MG63 (cell line): ENCODE measurements around the gene KRTAP10-8. TPM values are rescaled to one million over a fixed set of nuclear protein-coding genes. Genes with fewer than 3 reads are reported as not detected.
"Not testable (repeated sequence)": the region's sequence is repeated elsewhere in the genome, so short reads cannot be mapped to it uniquely, and the experiment has no call there.

Source experiments
- DNase-seq: peaks from one replicate; pipeline ENCODE4 v3.0.0-alpha.2; 2020
- H3K27me3 ChIP-seq: fragments of 250-450 bp; sonication (Bioruptor Pico); 2 replicates; pipeline ENCODE4 v1.5.1; 2020; ENCODE audit warnings: mild to moderate bottlenecking, moderate library complexity
- H3K36me3 ChIP-seq: fragments of 250-450 bp; sonication (Bioruptor Pico); 2 replicates; pipeline ENCODE4 v1.5.1; 2020; ENCODE audit warnings: mild to moderate bottlenecking, moderate library complexity
- H3K4me3 ChIP-seq: fragments of 250-450 bp; sonication (Bioruptor Pico); 2 replicates; pipeline ENCODE4 v1.5.1; 2020; ENCODE audit warnings: mild to moderate bottlenecking, moderate library complexity
- H3K9me3 ChIP-seq: fragments of 250-450 bp; sonication (Bioruptor Pico); 2 replicates; pipeline ENCODE4 v1.5.1; 2020; ENCODE audit warnings: mild to moderate bottlenecking, moderate library complexity
- total RNA-seq: library from RNA; depleted of rRNA; stranded (reverse); fragments of >200 nt; shearing (Covaris generic); gene quantifications from 2 replicates; pipeline ENCODE4 v1.2.3, GENCODE V29; 2014; ENCODE audit warnings: low replicate concordance

The KRTAP10-8 gene
- total RNA-seq, 1 experiment from 2014 or later, result not detected

DNA sequence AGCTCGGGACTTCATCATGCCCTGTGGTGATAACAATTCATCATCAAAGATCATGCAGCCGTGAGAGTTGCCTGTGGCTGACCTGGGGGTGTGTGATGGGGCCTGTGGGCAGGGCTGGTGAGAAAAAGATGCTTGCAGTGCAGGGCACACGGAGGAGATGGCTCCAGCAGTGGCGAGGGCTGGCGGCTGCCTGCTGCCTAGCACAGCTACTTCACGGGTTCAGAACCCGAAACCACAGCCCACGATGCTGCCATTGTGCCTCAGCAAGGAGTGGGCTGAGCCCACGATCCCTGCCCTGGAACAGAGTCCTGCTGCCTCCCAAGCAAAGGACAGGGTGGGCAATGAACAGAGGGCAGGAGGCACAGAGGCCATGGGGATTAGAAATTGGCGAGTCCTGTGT lies 14.4 kb downstream of the KRTAP10-8 start:
- Histone ChIP-seq H3K4me3 (no peak overlapping the region), H3K27me3 (no peaks in the 10 kb centered on the region)

DNA sequence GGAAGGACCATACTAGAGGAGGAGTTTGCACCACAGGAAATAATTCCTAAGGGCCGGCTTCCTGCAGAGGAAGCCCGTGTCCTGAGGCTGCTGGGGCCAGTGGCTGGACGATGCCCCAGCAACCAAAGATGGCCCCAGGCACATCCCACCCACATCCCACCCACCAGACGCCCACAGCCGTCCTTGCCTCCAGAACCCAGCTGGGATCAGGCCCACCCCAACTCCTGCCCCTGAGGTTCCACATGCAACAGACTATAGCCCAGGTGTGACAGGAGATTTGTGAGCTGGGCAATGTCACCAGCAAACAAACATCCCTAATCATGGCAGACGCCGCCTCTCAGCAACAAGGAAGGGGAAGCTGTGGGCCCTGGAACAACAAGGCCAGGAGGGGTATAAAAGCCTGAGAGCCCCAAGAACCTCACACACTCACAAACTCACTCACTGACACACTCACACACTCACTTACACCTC lies 14.8 kb downstream of the KRTAP10-8 start, which contains the start of gene KRTAP10-9:
Gene KRTAP10-9, plus strand, starts transcription at position 421 of the 471 bp plus-strand sequence. CDS start 79 bp downstream, outside the sequence.
- Histone ChIP-seq H3K4me3 (no peak within 1 kb of the TSS), H3K36me3 (no peaks in the 10 kb centered on the region), H3K9me3 (peaks cover 33% of the 10 kb centered on the region), H3K27me3 (no peaks in the 10 kb centered on the region)
- DNase-seq, result no peak

More for the DNA sequence above, 14.4 kb downstream of the KRTAP10-8 start:
- peaks cover 29% of the 10 kb centered on the region for H3K9me3 ChIP-seq
- no peak for DNase-seq
- H3K36me3 ChIP-seq, result no peaks in the 10 kb centered on the region

DNA sequence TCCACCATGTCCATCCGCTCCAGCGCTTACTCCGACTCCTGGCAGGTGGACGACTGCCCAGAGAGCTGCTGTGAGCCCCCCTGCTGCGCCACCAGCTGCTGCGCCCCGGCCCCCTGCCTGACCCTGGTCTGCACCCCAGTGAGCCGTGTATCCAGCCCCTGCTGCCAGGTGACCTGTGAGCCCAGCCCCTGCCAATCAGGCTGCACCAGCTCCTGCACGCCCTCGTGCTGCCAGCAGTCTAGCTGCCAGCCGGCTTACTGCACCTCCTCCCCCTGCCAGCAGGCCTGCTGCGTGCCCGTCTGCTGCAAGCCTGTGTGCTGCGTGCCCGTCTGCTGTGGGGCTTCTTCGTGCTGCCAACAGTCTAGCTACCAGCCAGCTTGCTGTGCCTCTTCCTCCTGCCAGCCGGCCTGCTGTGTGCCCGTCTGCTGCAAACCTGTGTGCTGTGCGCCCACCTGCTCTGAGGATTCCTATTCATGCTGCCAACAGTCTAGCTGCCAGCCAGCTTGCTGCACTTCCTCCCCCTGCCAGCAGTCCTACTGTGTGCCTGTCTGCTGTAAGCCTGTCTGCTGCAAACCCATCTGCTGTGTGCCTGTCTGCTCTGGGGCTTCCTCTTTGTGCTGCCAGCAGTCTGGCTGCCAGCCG lies 15.4 kb downstream of the KRTAP10-8 start:
- H3K27me3 ChIP-seq, DNase-seq, H3K36me3 ChIP-seq, H3K4me3 ChIP-seq: not testable (repeated sequence)
- peaks cover 39% of the 10 kb centered on the region for H3K9me3 ChIP-seq

- not testable (repeated sequence) for H3K4me3 ChIP-seq, DNase-seq, H3K27me3 ChIP-seq, H3K36me3 ChIP-seq
- peaks cover 36% of the 10 kb centered on the region for H3K9me3 ChIP-seq
These were observed 16.0 kb downstream of the KRTAP10-8 start for GRCh38 chr21:44627831-44628233.

GRCh38 chr21:44628707-44629391 lies 17.0 kb downstream of the KRTAP10-8 start:
- no peak for DNase-seq
- peaks cover 28% of the 10 kb centered on the region for H3K9me3 ChIP-seq
- no peaks in the 10 kb centered on the region for H3K27me3 ChIP-seq
- no peaks in the 10 kb centered on the region for H3K36me3 ChIP-seq
- no peak overlapping the region for H3K4me3 ChIP-seq

DNA sequence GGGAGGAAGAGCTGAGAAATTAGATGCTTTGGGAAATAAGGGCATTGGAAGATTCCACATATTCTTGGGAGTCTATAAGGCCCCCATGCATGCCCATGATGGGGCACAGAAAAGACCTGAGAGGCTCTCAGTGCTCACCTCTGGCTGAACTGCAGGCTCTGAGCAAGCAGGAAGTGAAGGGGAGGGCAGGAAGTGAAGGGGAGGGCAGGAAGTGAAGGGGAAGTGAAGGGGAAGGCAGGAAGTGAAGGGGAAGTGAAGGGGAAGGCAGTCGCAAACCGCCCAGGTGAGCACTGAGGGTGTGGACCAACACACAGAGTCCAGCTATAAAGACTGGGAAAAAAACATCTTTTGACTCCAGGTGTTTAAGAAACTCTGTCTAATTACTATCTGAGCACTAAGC lies 18.6 kb downstream of the KRTAP10-8 start:
- Histone ChIP-seq H3K36me3 (no peaks in the 10 kb centered on the region), H3K27me3 (no peaks in the 10 kb centered on the region; the same call in none of the 2 replicates), H3K4me3 (no peak overlapping the region), H3K9me3 (peaks cover 18% of the 10 kb centered on the region)
- DNase-seq, result no peak

DNA sequence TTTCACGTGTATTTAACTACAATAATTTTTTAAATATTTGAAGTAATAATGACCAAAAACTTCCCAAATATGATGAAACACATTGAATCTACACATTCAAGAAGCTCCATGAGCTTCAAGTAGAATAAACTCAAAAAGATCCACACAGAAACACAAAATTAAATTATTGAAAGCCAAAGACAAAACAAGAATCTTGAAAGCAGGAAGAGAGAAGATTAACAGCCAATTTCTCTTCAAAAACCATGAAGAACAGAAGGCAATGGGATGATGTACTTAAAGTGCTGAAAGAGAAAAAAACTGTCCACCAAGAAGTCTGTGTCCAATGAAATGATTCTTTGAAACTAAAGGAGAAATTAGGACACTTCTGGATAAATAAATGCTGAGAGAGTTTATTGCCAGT lies 20.2 kb downstream of the KRTAP10-8 start:
- DNase-seq, result no peak
- Histone ChIP-seq H3K27me3 (no peaks in the 10 kb centered on the region; the same call in none of the 2 replicates), H3K9me3 (peaks cover 18% of the 10 kb centered on the region), H3K4me3 (no peak overlapping the region), H3K36me3 (no peaks in the 10 kb centered on the region)

- Histone ChIP-seq H3K9me3 (peaks cover 13% of the 10 kb centered on the region), H3K4me3 (no peak overlapping the region), H3K36me3 (no peaks in the 10 kb centered on the region), H3K27me3 (no peaks in the 10 kb centered on the region; the same call in none of the 2 replicates)
- no peak for DNase-seq
These were observed 24.5 kb downstream of the KRTAP10-8 start for GRCh38 chr21:44636209-44637017.

GRCh38 chr21:44637018-44637850 lies 25.4 kb downstream of the KRTAP10-8 start, which contains the start of gene KRTAP10-10:
Gene KRTAP10-10 (plus strand): TSS chr21:44637356. CDS start chr21:44637418, 62 bp downstream.
- no peak within 1 kb of the TSS for H3K4me3 ChIP-seq
- H3K36me3 ChIP-seq, result no peaks in the 10 kb centered on the region
- H3K27me3 ChIP-seq, result no peaks in the 10 kb centered on the region; the same call in none of the 2 replicates
- peaks cover 4% of the 10 kb centered on the region; the same call in 1 of the 2 replicates for H3K9me3 ChIP-seq
- DNase-seq, result no peak

DNA sequence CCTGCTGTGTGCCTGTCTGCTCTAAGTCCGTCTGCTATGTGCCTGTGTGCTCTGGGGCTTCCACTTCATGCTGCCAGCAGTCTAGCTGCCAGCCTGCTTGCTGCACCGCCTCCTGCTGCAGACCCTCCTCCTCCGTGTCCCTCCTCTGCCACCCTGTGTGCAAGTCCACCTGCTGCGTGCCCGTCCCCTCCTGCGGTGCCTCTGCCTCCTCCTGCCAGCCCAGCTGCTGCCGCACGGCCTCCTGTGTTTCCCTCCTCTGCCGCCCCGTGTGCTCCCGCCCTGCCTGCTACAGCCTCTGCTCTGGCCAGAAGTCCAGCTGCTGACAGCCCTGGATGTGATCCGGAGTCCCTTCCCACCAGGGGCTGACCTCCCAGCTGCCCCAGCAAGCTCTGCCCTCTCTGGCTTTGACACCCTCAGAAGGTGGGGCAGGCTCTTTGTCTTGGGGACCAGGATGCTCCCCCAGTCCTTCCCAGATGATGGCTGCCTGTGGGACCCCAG lies 26.0 kb downstream of the KRTAP10-8 start:
- not testable (repeated sequence) for H3K4me3 ChIP-seq, DNase-seq, H3K9me3 ChIP-seq, H3K36me3 ChIP-seq, H3K27me3 ChIP-seq

DNA sequence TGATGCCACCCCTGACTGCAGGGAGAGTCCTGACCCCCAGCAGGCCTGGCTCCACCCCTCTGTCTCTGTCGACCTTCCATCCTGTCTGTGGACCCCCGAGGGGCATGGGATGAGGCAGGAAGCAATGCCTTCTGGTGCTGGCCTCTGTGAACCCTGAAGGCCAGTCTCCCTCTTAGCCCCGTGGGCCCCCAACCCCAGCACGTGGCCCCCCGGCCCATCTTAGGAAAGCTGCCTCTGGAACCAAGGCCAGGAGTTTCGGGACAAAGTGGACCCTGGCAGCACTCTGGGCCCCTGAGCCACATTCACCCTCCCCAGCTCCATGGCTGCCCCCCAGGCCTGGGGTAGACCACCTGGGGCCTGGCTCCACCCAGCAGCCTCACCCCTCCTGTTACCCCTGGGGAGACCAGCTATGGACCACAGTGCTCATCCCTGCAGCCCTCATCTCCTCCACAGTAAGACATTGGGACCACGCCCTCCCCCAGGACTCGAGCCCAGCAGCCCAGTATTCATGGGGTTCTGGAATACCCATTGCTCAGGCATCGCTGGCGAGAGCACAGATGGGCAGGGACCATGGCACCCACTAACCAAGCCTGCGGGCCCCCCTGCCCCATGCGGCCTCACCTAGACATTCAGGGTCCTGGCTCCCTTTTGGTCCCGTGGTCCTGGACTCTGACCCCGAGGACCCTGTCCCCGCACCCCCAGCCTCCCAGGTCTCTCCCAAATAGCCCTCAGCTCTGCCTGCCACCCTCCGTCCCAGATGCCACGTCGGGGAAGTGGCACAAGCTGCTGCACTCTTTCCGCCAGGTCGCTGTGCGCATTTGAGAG lies 26.8 kb downstream of the KRTAP10-8 start:
- DNase-seq, H3K4me3 ChIP-seq, H3K36me3 ChIP-seq, H3K9me3 ChIP-seq, H3K27me3 ChIP-seq: not testable (repeated sequence)

DNA sequence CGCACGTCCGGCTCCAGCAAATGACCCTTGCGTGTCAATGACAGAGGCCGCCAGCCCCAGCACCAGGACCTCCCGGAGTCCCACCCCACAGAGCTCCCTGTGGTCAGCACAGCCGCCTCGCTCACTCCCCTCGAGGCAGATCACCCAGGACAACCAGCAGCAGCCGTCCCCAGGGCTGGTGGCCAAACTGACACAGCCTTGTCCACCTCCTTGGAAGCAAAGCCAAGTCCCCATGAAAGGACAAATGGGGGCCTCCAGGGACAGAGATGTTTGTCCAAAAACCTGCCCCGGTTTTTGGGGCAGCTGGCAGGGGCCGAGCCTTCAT lies 27.4 kb downstream of the KRTAP10-8 start:
- Histone ChIP-seq H3K36me3 (no peaks in the 10 kb centered on the region), H3K27me3 (no peaks in the 10 kb centered on the region; the same call in none of the 2 replicates), H3K4me3 (no peak overlapping the region), H3K9me3 (peaks cover 8% of the 10 kb centered on the region)
- DNase-seq, result no peak

DNA sequence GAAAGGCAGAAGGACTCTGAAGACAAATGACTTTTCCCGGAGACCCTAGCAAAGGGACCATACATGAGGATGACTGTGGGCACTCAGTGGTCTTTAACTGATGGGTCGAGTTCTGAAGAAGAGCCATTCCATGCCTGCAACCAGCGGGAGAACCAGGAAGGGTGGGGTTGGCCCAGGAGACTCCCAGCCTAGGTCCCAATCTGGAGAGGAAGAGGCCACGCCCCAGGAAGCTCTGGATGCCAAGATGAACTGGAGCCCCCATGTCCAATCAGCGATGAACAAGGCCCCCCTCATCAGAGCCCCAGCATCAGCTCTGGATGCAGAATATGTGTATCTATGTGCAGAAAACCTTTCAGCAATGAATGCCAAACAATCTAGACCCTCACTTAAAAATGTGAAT lies 28.9 kb downstream of the KRTAP10-8 start:
- no peaks in the 10 kb centered on the region for H3K36me3 ChIP-seq
- H3K9me3 ChIP-seq, result peaks cover 19% of the 10 kb centered on the region
- no peaks in the 10 kb centered on the region; the same call in none of the 2 replicates for H3K27me3 ChIP-seq
- DNase-seq, result no peak
- H3K4me3 ChIP-seq, result no peak overlapping the region

- H3K27me3 ChIP-seq, result no peaks in the 10 kb centered on the region; the same call in none of the 2 replicates
- no peaks in the 10 kb centered on the region for H3K36me3 ChIP-seq
- no peak overlapping the region for H3K4me3 ChIP-seq
- DNase-seq, result no peak
- H3K9me3 ChIP-seq, result peaks cover 19% of the 10 kb centered on the region
These were observed 31.9 kb downstream of the KRTAP10-8 start for GRCh38 chr21:44643741-44644310.

DNA sequence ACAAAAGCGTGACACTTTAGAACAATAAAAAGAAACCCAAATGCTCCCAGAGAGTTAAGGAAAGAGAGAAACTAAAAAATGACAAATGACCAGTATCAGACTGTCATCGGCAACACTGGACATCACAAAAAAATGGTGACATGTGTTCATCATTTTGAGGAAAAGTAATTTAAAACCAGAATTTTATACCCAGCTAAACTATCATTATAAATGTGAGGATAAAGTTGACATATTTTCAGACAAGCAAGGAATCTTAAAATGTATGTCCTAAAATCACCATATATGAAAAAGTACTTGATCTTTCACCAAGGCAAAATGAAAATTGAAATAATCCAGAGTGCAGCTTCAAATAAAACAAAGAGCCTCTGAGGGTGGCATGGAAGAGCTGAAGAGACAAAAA lies 33.0 kb downstream of the KRTAP10-8 start:
- Histone ChIP-seq H3K4me3 (no peak overlapping the region), H3K9me3 (peaks cover 19% of the 10 kb centered on the region), H3K36me3 (no peaks in the 10 kb centered on the region), H3K27me3 (no peaks in the 10 kb centered on the region; the same call in none of the 2 replicates)
- no peak for DNase-seq
